ENCODE data around the gene LIN7C.

DNA sequence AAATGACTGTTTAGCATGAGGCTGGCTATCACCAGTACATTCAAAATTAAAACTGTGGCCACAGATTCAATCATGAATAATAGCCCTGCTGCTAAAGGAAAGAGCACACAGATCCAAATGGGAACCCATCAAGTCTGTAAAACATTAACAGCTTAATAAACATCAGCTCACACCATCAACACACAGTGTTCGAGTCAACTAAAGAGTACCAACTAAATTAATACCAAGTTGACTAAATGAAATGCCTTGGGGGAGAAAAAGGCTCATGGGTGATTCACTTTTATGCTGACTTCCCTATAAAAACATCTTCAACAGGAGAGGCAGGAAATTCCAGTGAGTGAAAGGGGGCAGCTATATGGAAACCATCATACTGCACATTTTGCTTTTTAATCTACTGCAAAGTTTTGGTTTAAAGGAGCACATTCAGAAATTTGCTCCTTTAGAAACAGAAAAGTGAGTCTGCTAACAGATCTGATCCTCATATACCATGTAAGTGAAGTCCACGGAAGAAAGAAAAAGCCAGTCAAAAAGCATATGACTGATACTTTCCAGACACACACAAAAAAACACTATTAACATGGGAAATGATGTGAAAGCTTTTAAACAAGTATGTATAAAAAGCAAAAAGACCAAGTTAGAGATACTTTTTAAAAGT is 50.3 kb downstream of the LIN7C start:
- TF ChIP-seq POLR2AphosphoS5 (IDR thresholded peaks at IDR 0.05; ENCODE audit: low read depth, low read length) (no peak), SPI1 (IDR thresholded peaks at IDR 0.05; ENCODE audit: low read depth, low read length) (no peak), TAF1 (IDR thresholded peaks at IDR 0.05; ENCODE audit: low read depth, low read length) (no peak), POLR2A (IDR thresholded peaks at IDR 0.05; ENCODE audit: low read depth, low read length) (no peak), POU2F2 (IDR thresholded peaks at IDR 0.05; ENCODE audit: low read depth, low read length) (no peak)
